Neuronal stem cell (in vitro differentiated cells): Measurements from ENCODE around the gene LPCAT4.

Experiments
- DNase-seq: peaks from one replicate; pipeline ENCODE4 v3.0.0-alpha.2; 2013; ENCODE audit warnings: low spot score
- H2AFZ ChIP-seq: one replicate; pipeline ENCODE4 v1.6.1; 2013; ENCODE audit warnings: mild to moderate bottlenecking, low read length, inconsistent platforms
- H2AK5ac ChIP-seq: 2 replicates; pipeline ENCODE4 v1.6.1; 2013; ENCODE audit warnings: low read depth, mild to moderate bottlenecking, inconsistent platforms, low read length, moderate library complexity, mixed read lengths
- H2BK120ac ChIP-seq: 2 replicates; pipeline ENCODE4 v1.6.1; 2013; ENCODE audit warnings: low read depth, mild to moderate bottlenecking, inconsistent platforms, low read length, moderate library complexity, mixed read lengths
- H2BK12ac ChIP-seq: one replicate; pipeline ENCODE4 v1.6.1; 2013; ENCODE audit warnings: low read length, inconsistent platforms
- H2BK15ac ChIP-seq: 2 replicates; pipeline ENCODE4 v1.6.1; 2013; ENCODE audit warnings: mild to moderate bottlenecking, low read length, inconsistent platforms, mixed read lengths
- H2BK5ac ChIP-seq: one replicate; pipeline ENCODE4 v1.6.1; 2013; ENCODE audit warnings: inconsistent platforms, mild to moderate bottlenecking, low read length, moderate library complexity
- H3K14ac ChIP-seq: one replicate; pipeline ENCODE4 v1.6.1; 2013; ENCODE audit warnings: low read length, inconsistent platforms
- H3K18ac ChIP-seq: 2 replicates; pipeline ENCODE4 v1.6.1; 2013; ENCODE audit warnings: low read length, inconsistent platforms
- H3K23ac ChIP-seq: 2 replicates; pipeline ENCODE4 v1.6.1; 2013; ENCODE audit warnings: low read depth, mild to moderate bottlenecking, mixed read lengths, low read length, inconsistent platforms; ENCODE audit not compliant: poor library complexity
- H3K27ac ChIP-seq: replicated peaks from 3 replicates; pipeline ENCODE4 v1.5.1; 2013; ENCODE audit warnings: low read length, inconsistent platforms
- H3K27me3 ChIP-seq, 3 experiments: 2 replicates each; pipeline ENCODE4 v1.6.1; 2013; ENCODE audit warnings: low read length in 3 of 3, mild to moderate bottlenecking in 2 of 3, inconsistent platforms in 1 of 3, low read depth in 1 of 3, mixed read lengths in 1 of 3, moderate library complexity in 1 of 3; ENCODE audit not compliant: control insufficient read depth in 3 of 3, insufficient read depth in 3 of 3
- H3K36me3 ChIP-seq, 2 donors: replicated peaks in 1 of 2; 2 replicates each; pipeline ENCODE4 v1.6.1; 2013; ENCODE audit warnings: low read length in 2 of 2; ENCODE audit not compliant: control insufficient read depth in 2 of 2, insufficient read depth in 2 of 2
- H3K4ac ChIP-seq: 2 replicates; pipeline ENCODE4 v1.6.1; 2013; ENCODE audit warnings: inconsistent platforms, mild to moderate bottlenecking, low read length, moderate library complexity
- H3K4me1 ChIP-seq, 2 donors: 1 replicate in 1 of 2; 2 replicates in 1 of 2; pipeline ENCODE4 v1.6.1; 2013; ENCODE audit warnings: low read length in 2 of 2, low read depth in 1 of 2; ENCODE audit not compliant: control insufficient read depth in 2 of 2, insufficient read depth in 1 of 2
- H3K4me2 ChIP-seq: one replicate; pipeline ENCODE4 v1.6.1; 2013; ENCODE audit warnings: mild to moderate bottlenecking, low read length, inconsistent platforms; ENCODE audit not compliant: insufficient read depth, poor library complexity, severe bottlenecking
- H3K4me3 ChIP-seq, 2 donors: 2 replicates each; pipeline ENCODE4 v1.5.1; 2013; ENCODE audit warnings: low read length in 2 of 2, mild to moderate bottlenecking in 2 of 2, inconsistent platforms in 1 of 2, moderate library complexity in 1 of 2
- H3K79me1 ChIP-seq: one replicate; pipeline ENCODE4 v1.6.1; 2013; ENCODE audit warnings: low read depth, mild to moderate bottlenecking, inconsistent platforms, low read length, moderate library complexity
- H3K9ac ChIP-seq: one replicate; pipeline ENCODE4 v1.6.1; 2013; ENCODE audit warnings: mild to moderate bottlenecking, low read depth, low read length, inconsistent platforms; ENCODE audit not compliant: poor library complexity
- H3K9me3 ChIP-seq, 2 donors: replicated peaks in 1 of 2; 2 replicates each; pipeline versions ENCODE3 to v1.6.1; 2013; ENCODE audit warnings: low read length in 2 of 2, mild to moderate bottlenecking in 2 of 2, inconsistent platforms in 1 of 2, low read depth in 1 of 2, mixed read lengths in 1 of 2, moderate library complexity in 1 of 2; ENCODE audit not compliant: control insufficient read depth in 2 of 2, insufficient read depth in 1 of 2
- H4K8ac ChIP-seq: one replicate; pipeline ENCODE4 v1.6.1; 2013; ENCODE audit warnings: low read depth, mild to moderate bottlenecking, inconsistent platforms, low read length, moderate library complexity
- H4K91ac ChIP-seq: one replicate; pipeline ENCODE4 v1.6.1; 2013; ENCODE audit warnings: low read length, low read depth, mild to moderate bottlenecking, inconsistent platforms; ENCODE audit not compliant: poor library complexity
- WGBS, 2 donors: extraction: QIAGEN DNeasy Blood & Tissue Kit; methylation state at CpG; one replicate each; pipeline ENCODE4 v1.1.7; 2013; ENCODE audit warnings: missing lambda C conversion rate in 2 of 2, mixed read lengths in 1 of 2; ENCODE audit not compliant: insufficient read length in 2 of 2, insufficient replicate concordance in 1 of 2; ENCODE audit errors: extremely low coverage in 2 of 2; 5-methylcytosine and 5-hydroxymethylcytosine counted together

LPCAT4 gene

GRCh38 chr15:34364041-34364440 lies 3.0 kb downstream of the LPCAT4 start:
- Histone ChIP-seq H4K8ac (no peak overlapping the region), H2BK15ac (no peak overlapping the region), H4K91ac (no peak overlapping the region), H2BK5ac (no peak overlapping the region), H3K4me2 (no peak overlapping the region), H3K9ac (no peak overlapping the region), H3K4me3 (no peak overlapping the region), H2AFZ (no peak overlapping the region), H3K18ac (no peak overlapping the region), H2AK5ac (no peak overlapping the region), H3K27ac (no peak overlapping the region), H2BK120ac (no peak overlapping the region), H3K4ac (no peak overlapping the region), H3K23ac (no peak overlapping the region), H3K14ac (no peak overlapping the region), H3K9me3 (peaks cover 0 to 1% of the 10 kb centered on the region in 2 donors), H3K4me1 (peaks cover 8 to 12% of the 10 kb centered on the region in 2 donors), H2BK12ac (no peak overlapping the region), H3K27me3 (no peaks in the 10 kb centered on the region), H3K79me1 (peaks cover 4% of the 10 kb centered on the region), H3K36me3 (peaks cover 24 to 46% of the 10 kb centered on the region in 2 donors)
- no CpG with 5 or more reads among the region's 8 CpGs for WGBS, 2 donors
- no peak for DNase-seq

GRCh38 chr15:34362047-34362773 lies 4.8 kb downstream of the LPCAT4 start:
- H2BK120ac ChIP-seq: no peak overlapping the region
- no peak overlapping the region for H3K23ac ChIP-seq
- H3K36me3 ChIP-seq: peaks cover 34 to 63% of the 10 kb centered on the region in 2 donors
- DNase-seq: no peak
- peaks cover 6 to 8% of the 10 kb centered on the region in 2 donors for H3K4me1 ChIP-seq
- H3K27me3 ChIP-seq: no peaks in the 10 kb centered on the region
- H4K91ac ChIP-seq: no peak overlapping the region
- H2BK15ac ChIP-seq: no peak overlapping the region
- no peak overlapping the region for H2AK5ac ChIP-seq
- no peak overlapping the region for H3K4ac ChIP-seq
- no peak overlapping the region for H3K9ac ChIP-seq
- no peak overlapping the region for H3K27ac ChIP-seq
- WGBS, 2 donors: no CpG with 5 or more reads among the region's 10 CpGs
- no peak overlapping the region for H2AFZ ChIP-seq
- H2BK12ac ChIP-seq: no peak overlapping the region
- no peak overlapping the region for H2BK5ac ChIP-seq
- no peak overlapping the region for H3K18ac ChIP-seq
- H3K14ac ChIP-seq: no peak overlapping the region
- peaks cover 0 to 1% of the 10 kb centered on the region in 2 donors for H3K9me3 ChIP-seq
- no peak overlapping the region for H4K8ac ChIP-seq
- H3K79me1 ChIP-seq: peaks cover 4% of the 10 kb centered on the region
- no peak overlapping the region for H3K4me2 ChIP-seq
- H3K4me3 ChIP-seq: no peak overlapping the region

DNA sequence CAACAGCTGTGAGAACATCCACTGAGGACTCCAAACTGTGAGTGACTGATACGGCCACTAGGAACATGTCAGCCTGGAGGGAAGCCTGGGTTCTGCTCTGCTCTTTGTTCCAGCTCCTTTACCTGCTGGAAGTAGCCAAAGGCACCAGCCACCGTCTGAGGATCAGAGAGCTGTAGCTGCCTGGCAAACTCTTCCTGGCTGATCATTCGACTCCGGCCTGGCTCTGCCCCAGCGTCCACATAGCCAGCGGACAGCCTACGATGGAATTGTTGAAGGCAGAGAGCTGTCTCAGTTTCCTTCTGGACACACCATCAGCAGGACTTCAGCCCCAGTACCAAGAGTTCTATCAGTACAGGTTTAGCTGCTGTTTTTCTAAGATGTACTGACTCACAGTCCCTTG lies 5.7 kb downstream of the LPCAT4 start:
- H2AK5ac ChIP-seq: no peak overlapping the region
- H3K79me1 ChIP-seq: peaks cover 4% of the 10 kb centered on the region
- no peak overlapping the region for H2BK15ac ChIP-seq
- H3K18ac ChIP-seq: no peak overlapping the region
- H3K4ac ChIP-seq: no peak overlapping the region
- no peak overlapping the region for H4K8ac ChIP-seq
- H2BK120ac ChIP-seq: no peak overlapping the region
- no peak for DNase-seq
- no peaks in the 10 kb centered on the region for H3K27me3 ChIP-seq
- H2BK5ac ChIP-seq: no peak overlapping the region
- no peak overlapping the region for H3K23ac ChIP-seq
- peaks cover 39 to 72% of the 10 kb centered on the region in 2 donors for H3K36me3 ChIP-seq
- no peak overlapping the region for H3K4me3 ChIP-seq
- no peak overlapping the region for H3K9ac ChIP-seq
- H3K14ac ChIP-seq: no peak overlapping the region
- H2AFZ ChIP-seq: no peak overlapping the region
- peaks cover 0 to 1% of the 10 kb centered on the region in 2 donors for H3K9me3 ChIP-seq
- peaks cover 6 to 8% of the 10 kb centered on the region in 2 donors for H3K4me1 ChIP-seq
- no peak overlapping the region for H4K91ac ChIP-seq
- no CpG with 5 or more reads among the region's 7 CpGs for WGBS, 2 donors
- no peak overlapping the region for H3K27ac ChIP-seq
- no peak overlapping the region for H3K4me2 ChIP-seq
- H2BK12ac ChIP-seq: peak overlapping the region; percentile 34

DNA sequence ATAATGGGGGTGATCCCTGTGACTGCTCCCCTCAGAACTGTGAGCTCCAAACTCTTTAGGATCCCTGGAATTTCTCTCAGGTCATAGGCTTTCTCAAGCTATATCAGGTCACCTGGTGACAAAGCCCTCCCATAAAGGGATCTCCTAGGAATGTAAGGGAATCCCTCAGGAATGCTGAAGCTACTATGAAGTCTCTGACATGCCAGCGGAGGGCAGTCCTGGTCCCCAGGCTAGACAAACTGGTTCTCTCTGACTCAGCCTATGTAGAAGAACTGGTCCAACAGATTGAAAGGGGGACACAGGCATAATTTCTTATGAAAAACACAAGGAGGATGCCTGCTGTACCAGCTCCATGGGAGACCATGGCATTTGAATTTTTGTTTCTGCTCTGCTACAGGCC lies 6.7 kb downstream of the LPCAT4 start:
- H3K79me1 ChIP-seq: peaks cover 2% of the 10 kb centered on the region
- no peak overlapping the region for H3K4me3 ChIP-seq
- no peak overlapping the region for H3K18ac ChIP-seq
- H3K4me2 ChIP-seq: no peak overlapping the region
- H2BK120ac ChIP-seq: no peak overlapping the region
- no peak for DNase-seq
- WGBS, 2 donors: no CpG with 5 or more reads among the region's 1 CpG
- no peak overlapping the region for H2BK12ac ChIP-seq
- H3K27me3 ChIP-seq: no peaks in the 10 kb centered on the region
- H4K8ac ChIP-seq: no peak overlapping the region
- no peak overlapping the region for H2AK5ac ChIP-seq
- H3K27ac ChIP-seq: no peak overlapping the region
- H4K91ac ChIP-seq: no peak overlapping the region
- no peak overlapping the region for H3K23ac ChIP-seq
- peaks cover 0 to 1% of the 10 kb centered on the region in 2 donors for H3K9me3 ChIP-seq
- no peak overlapping the region for H2BK15ac ChIP-seq
- no peak overlapping the region for H2AFZ ChIP-seq
- no peak overlapping the region for H3K14ac ChIP-seq
- H3K36me3 ChIP-seq: peaks cover 46 to 77% of the 10 kb centered on the region in 2 donors
- no peak overlapping the region for H2BK5ac ChIP-seq
- no peak overlapping the region for H3K9ac ChIP-seq
- H3K4ac ChIP-seq: no peak overlapping the region
- no peaks in the 10 kb centered on the region for H3K4me1 ChIP-seq
